Hematopoietic multipotent progenitor cell treated with erythropoietin and hydrocortisone succinate and interleukin-3 and kit ligand, for 4 days (in vitro differentiated cells): ENCODE results near the gene COG5.

Experiments used
- DNase-seq: peaks from one replicate; pipeline ENCODE4 v3.0.0-alpha.2; 2015

COG5 gene

GRCh38 chr7:107563775-107564552, at the start of gene COG5, which contains the start of gene DUS4L:
TSS of gene COG5 (minus strand) at chr7:107563920. CDS start at chr7:107563896, 24 bp downstream.
TSS of gene DUS4L (plus strand) at chr7:107563971. CDS start at chr7:107567071, 3,100 bp downstream.
- DNase-seq, result peak; percentile 90

DNA sequence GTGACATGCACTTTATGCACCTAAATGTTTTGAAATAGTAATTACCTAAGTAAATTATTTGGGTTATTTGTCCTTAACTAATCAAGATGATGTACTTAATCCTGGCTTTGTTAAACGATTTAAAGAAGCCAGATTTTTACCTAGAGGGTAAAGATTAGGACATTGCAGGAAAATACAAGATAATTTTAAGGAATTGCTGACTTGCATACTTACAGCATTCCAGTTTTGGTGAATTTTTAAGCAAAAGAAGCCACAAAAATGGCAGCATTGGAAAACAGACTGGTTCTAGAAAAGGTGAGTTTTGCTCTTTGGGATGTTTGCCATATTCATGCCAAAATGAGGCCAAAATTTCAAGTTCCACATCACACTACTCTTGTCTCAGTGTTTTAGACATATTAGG, 49.7 kb upstream of the COG5 start:
- no peak for DNase-seq

GRCh38 chr7:107610323-107610722, 46.6 kb upstream of the COG5 start:
- DNase-seq, result peak; percentile 7

GRCh38 chr7:107609811-107610261, 46.1 kb upstream of the COG5 start:
- DNase-seq, result no peak

DNA sequence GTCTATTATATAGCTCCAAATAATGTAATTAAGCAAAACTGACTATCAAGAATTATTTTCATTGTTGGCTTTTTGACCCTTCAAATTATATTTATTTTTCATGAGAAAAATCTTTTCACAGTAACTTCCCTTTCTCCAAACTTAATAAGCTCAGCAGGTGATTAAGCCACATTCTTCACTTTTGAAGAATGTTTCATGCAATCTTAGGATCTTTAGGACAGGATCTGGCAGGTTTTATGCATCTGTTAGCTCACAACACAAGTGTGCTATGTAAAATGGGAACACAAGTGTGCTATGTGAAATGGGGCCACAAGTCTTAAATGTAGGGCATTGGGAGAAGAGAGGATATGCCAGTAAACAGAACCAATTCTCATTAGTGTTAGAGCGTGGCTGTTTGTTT, 42.6 kb upstream of the COG5 start:
- DNase-seq, result no peak

DNA sequence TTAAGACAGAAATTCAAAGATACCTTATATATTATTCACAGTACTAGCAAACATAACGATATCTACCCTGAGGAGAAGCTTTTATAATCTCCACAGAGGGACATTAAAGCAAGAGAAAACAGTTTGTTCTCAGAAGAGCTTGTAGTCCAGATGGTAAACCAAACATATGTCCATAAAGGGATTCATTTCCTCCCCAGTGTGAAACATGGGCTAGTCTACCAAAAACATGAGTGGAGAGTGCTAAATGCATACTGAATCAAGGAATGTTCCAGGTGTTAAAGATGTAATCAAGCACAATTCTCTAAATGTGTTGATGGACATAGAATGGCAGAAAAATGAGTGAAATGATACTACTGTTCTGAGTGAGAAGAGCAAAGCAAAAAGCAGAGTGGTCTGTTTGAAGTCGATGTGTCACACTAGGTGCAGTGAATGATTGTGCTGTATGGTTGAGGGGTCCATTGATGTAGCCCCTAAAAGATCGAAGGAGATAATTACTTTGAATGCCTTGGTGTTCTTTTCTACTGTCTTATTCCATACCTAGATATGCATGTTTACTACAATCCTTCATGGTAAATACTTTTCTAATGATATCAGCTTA, 41.6 kb upstream of the COG5 start:
- no peak for DNase-seq

GRCh38 chr7:107600816-107601215, 37.1 kb upstream of the COG5 start:
- no peak for DNase-seq

DNA sequence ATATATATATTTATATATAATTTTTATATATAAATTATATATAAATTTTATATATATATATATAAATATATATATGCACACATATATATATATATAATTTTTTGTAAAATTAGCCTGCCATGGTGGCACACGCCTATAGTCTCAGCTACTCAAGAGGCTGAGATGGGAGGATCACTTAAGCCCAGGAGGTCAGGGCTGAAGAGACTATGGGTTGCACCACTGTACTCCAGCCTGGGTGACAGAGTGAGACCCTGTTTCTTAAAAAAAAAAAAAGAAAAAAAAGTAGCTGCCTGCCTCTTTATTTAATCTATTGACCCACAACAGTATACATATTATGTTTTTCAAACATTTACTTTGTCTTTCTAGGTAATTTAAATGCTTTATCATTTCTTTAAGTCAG, 35.5 kb upstream of the COG5 start:
- no peak for DNase-seq

- DNase-seq, result no peak
Measured at GRCh38 chr7:107597953-107598352, 34.2 kb upstream of the COG5 start.

DNA sequence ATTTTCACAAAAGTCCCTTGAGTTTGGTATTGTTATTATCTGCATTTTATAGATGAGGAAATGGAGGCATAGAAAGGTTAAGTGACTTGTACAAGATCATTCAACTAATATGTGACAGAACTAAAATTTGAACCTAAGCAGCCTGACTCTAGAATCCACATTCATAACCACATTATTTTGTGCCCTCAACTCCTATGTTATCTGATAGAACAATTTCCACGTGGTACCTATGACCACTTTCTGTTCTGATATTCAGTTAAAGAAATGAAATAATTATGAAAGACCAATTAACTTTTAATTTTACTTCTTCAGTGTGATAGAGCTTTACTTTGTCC, 33.8 kb upstream of the COG5 start:
- no peak for DNase-seq

DNA sequence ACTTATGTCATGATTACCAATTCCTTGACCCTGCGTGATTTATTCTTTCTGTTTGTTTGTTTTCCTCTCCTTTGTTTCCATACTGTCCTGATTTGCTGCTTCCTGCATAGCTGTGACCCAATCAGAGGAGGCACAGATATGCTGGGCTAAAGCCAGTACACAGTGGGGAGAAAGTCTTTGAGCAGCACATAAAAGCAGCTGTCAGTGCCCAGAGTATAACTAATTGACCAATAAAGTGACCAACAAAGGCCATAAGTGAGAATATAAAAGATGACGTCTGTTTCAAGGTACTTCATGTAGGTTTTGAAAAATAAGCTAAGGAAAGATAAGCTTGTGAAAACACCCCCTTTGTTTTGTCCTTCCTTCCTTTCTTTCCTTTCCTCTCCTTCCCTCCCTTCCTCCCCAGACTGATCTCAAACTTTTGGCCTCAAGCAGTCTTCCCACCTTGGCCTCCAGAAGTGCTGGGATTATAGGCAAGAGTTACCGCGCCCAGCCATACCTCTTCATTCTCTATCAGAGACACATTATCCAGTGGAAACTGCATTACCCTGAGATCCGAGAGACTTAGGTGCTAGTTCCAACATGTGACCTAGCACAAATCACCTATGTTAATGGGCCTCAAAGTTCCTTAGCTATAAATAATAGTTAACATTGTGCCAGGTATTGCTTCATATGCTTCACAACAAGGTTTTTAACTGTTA, 33.3 kb upstream of the COG5 start:
- DNase-seq, result no peak

DNA sequence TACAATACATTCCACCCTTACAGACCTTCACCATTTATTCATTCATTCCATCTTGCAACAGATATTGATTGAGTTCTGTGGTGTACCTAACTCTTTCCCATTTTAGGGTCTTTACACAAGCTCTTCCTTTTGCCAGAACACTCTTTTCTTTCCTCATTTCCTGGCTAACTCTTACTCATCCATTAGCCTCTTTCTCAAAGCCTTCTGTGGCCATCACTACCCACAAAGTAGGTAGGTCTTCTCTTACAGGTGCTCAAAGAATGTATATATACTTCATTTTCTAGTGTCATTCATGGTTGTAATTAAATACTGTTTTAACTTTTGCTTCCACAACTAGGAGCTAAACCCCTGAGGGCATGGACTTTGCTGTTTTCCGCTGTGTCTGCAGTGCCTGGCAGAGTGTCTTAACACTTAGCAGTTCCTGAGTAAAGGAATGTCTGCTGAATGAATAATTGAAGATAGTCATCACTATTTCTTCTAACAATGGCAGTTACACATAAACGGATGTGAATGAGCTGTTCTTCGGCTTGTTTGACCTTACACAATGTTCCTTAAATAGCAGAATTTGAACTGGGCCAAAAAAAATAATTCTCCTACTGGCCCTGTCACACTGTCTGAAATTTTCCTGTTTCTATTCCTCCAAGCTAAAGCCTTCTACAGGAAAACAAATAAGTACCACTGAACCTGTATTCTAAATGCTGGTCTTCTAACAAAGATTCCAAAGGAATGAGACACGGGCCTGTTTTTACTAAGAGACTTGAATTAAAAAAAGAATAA, 31.4 kb upstream of the COG5 start:
- DNase-seq, result no peak

GRCh38 chr7:107593025-107593410, 29.3 kb upstream of the COG5 start:
- no peak for DNase-seq

- no peak for DNase-seq
Measured at GRCh38 chr7:107592361-107593024, 28.8 kb upstream of the COG5 start.

DNA sequence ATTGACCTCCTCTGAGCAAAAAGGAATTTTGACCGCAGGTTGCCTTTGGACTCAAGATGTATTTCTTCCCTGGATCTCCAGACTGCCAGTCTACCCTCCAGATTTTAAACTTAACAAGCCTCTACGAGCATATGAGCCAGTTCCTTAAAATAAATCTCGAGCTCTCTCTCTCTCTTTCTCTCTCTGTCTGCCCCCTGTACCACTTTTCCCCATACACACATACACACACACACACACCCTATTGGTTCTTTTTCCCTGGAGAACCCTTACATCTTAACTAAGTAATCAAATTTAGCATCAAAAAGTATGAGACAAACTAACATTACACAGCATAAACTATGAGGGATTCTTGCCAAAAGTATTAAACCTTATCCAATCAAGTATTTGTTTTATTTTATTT, 27.7 kb upstream of the COG5 start:
- DNase-seq, result no peak

DNA sequence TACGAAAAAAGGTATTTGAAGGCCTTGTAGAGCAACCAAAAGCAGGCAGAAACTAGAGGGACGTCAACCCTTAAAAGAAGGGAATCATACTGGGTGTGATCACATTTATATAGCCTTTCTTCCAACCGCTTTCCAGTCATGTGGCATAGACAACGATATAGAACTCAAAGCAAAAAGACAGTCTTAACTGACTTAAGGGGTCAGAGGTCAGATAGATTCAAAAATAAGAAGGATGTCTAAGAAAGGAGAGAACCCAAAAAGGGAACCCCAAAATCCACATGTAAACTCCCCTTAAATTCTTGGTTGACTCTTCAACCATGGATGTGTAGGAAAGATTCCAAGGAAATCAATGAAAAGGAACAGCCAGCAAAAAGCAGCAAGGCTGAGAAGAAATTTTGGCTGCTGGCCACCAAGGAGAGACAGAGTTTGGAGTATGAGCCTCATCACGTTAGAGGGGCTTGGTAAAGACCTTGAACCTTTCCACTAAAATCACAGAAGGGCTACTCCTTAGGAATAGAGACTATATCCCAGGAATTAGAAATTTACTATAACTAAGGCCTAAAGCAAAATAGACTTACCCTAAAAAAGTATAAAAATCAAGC, 24.9 kb upstream of the COG5 start:
- no peak for DNase-seq

- no peak for DNase-seq
Measured at GRCh38 chr7:107584716-107585115, 21.0 kb upstream of the COG5 start.

- DNase-seq, result peak; percentile 34
Measured at GRCh38 chr7:107582875-107583274, 19.2 kb upstream of the COG5 start.

DNA sequence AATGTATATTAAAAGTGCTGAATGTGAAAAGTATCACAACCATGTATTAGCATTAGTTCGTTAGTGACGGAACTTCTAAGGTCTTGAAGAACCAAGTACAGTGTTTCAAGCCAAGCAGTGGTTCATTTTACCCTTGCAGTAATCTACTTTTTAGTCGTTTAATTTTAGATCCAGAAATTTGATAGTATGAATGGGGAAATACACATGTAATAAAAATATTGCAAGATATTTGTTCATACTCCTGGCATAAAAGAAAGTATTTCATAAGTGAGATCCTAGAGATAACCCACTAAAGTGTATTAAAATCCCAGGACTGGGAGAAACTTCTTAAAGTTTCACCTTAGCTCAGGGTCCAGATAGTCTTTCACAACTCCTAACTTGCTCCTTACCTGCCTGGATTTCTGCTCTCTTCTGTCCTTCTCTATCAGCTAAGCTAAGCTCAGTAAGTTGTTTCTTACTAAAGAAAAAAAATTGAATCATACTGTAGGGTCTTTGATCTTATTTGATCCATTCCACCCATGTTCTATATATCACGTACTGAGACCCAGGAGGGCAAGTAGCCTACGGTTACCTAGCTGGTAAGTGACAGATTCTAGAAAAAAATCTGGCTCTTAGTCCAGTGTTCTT, 17.8 kb upstream of the COG5 start:
- DNase-seq, result peak; percentile 22

- no peak for DNase-seq
Measured at GRCh38 chr7:107580716-107581383, 17.1 kb upstream of the COG5 start.
